CD4-positive, alpha-beta memory T cell (primary cell): Measurements from ENCODE around the gene PECR. TPM values are rescaled to one million over a fixed set of nuclear protein-coding genes. Genes with fewer than 3 reads are reported as not detected.

Experiments
- CTCF ChIA-PET: fragments of 350-600 bp; sonication (Branson Sonifier 250); formaldehyde crosslinking; loops from one replicate; lab custom pipeline; 2021; ENCODE audit warnings: inconsistent platforms; ENCODE audit not compliant: partially characterized antibody; lab: Charles Lee
- POLR2A ChIA-PET: fragments of 350-600 bp; sonication (Branson Sonifier 250); formaldehyde crosslinking; loops from one replicate; lab custom pipeline; 2021; ENCODE audit not compliant: partially characterized antibody; lab: Charles Lee
- DNase-seq, 5 donors: peaks; one replicate each; pipeline versions ENCODE4 v3.0.0 to v3.0.0-alpha.2; 2020 to 2022; ENCODE audit warnings: mixed read lengths in 1 of 5
- H3K27ac ChIP-seq: one replicate; pipeline ENCODE4 v1.7.0; 2013; ENCODE audit warnings: low read depth, low read length
- H3K27me3 ChIP-seq: 2 replicates; pipeline ENCODE4 v1.7.0; 2013; ENCODE audit warnings: mild to moderate bottlenecking, low read length, moderate library complexity; ENCODE audit not compliant: insufficient read depth
- H3K36me3 ChIP-seq: 2 replicates; pipeline ENCODE4 v1.7.0; 2013; ENCODE audit warnings: mild to moderate bottlenecking, low read length, moderate library complexity; ENCODE audit not compliant: insufficient read depth
- H3K4me1 ChIP-seq: 2 replicates; pipeline ENCODE4 v1.7.0; 2013; ENCODE audit warnings: mild to moderate bottlenecking, low read length, moderate library complexity; ENCODE audit not compliant: insufficient read depth
- H3K4me3 ChIP-seq, 2 donors: one replicate each; pipeline ENCODE4 v1.7.0; 2013; ENCODE audit warnings: low read length in 2 of 2, mild to moderate bottlenecking in 1 of 2
- H3K9me3 ChIP-seq, 2 donors: one replicate each; pipeline ENCODE4 v1.7.0; 2013; ENCODE audit warnings: low read length in 2 of 2, control low read depth in 1 of 2; ENCODE audit not compliant: control insufficient read depth in 1 of 2
- H3K27ac Mint-ChIP-seq, 7 donors: one replicate each; pipeline ENCODE4 v1.8.0; 2020 to 2021; ENCODE audit warnings: mixed read lengths in 7 of 7, mild to moderate bottlenecking in 6 of 7, inconsistent platforms in 3 of 7, moderate library complexity in 3 of 7
- H3K27me3 Mint-ChIP-seq, 2 donors: one replicate each; pipeline ENCODE4 v1.8.0; 2020 to 2021; ENCODE audit warnings: mixed read lengths in 2 of 2
- H3K36me3 Mint-ChIP-seq, 2 donors: one replicate each; pipeline ENCODE4 v1.8.0; 2020 to 2021; ENCODE audit warnings: mixed read lengths in 2 of 2, inconsistent platforms in 1 of 2, mild to moderate bottlenecking in 1 of 2
- H3K4me1 Mint-ChIP-seq, 4 donors: one replicate each; pipeline ENCODE4 v1.8.0; 2020 to 2021; ENCODE audit warnings: mixed read lengths in 4 of 4, mild to moderate bottlenecking in 1 of 4
- H3K4me3 Mint-ChIP-seq, 8 donors: one replicate each; pipeline ENCODE4 v1.8.0; 2020 to 2021; ENCODE audit warnings: mixed read lengths in 8 of 8, mild to moderate bottlenecking in 7 of 8, moderate library complexity in 6 of 8, inconsistent platforms in 3 of 8
- H3K9me3 Mint-ChIP-seq, 8 donors: one replicate each; pipeline ENCODE4 v1.8.0; 2020 to 2021; ENCODE audit warnings: mixed read lengths in 8 of 8, mild to moderate bottlenecking in 5 of 8, inconsistent platforms in 3 of 8, moderate library complexity in 1 of 8
- intact Hi-C: fragments of 100-400 bp; cut with micrococcal nuclease; formaldehyde crosslinking; loops from one replicate; pipeline ENCODE4 v1.15.1; 2023
- polyA plus RNA-seq, 2 donors: library from polyadenylated mRNA; unstranded; fragments of 300-500 nt; fragmentation: Illumina TruSeq; gene quantifications; one replicate each; pipeline ENCODE4 v1.2.3, GENCODE V29; 2021
- total RNA-seq, 2 experiments: library from RNA; stranded (reverse); gene quantifications; one replicate each; pipeline ENCODE4 v1.2.3, GENCODE V29; 2021

Gene PECR
- total and polyA plus RNA-seq, 4 experiments from 2014 or later: 16.8 to 36.6 (median 25.6) TPM

DNA sequence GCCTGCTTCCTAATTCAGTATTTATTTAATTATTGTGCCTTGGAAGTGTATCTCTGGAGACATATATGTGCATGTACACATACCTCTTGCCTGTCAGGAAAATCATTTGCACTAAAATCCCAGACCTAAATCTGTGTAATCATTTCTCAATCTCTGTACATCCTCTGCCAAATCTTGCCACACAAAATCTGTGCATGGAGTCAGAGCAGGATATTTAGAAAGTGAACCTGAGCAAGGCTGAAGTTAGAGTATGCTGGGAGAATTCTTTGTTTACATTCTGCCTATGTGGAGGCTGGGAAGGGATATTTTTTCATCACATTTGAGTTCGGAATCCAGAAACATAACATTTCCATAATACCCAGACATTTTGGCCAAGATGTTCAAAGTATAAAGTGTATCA is 36.9 kb upstream of the PECR start:
- no peak for DNase-seq
- H3K27ac ChIP-seq: no peak overlapping the region
- no peaks in the 10 kb centered on the region for H3K9me3 ChIP-seq
- peak overlapping the region in 1 of 8 donors; percentile 41 for H3K4me3 Mint-ChIP-seq
- H3K9me3 Mint-ChIP-seq: peaks cover 0 to 3% (median 0%) of the 10 kb centered on the region in 8 donors
- no peak overlapping the region for H3K4me3 ChIP-seq
- intact Hi-C loops: loop anchor here (10.0 kb wide), 1 partner anchor 84 kb away; no protein-coding TSS in a partner anchor
- ChIA-PET POLR2A (interaction anchor here (2.7 kb wide), 1 partner anchor 37 kb away, joined by 6 read pairs; the partner anchor contains the start of genes PECR and TMEM169), CTCF (interaction anchor here (0.8 to 1.7 kb wide), 2 partner anchors 11 to 16 kb away, joined by 3 to 6 read pairs; no protein-coding TSS in a partner anchor)
- H3K36me3 Mint-ChIP-seq: peaks cover 64 to 91% of the 10 kb centered on the region in 2 donors
- H3K27me3 ChIP-seq: no peaks in the 10 kb centered on the region
- H3K36me3 ChIP-seq: peaks cover 74% of the 10 kb centered on the region
- peaks cover 74% of the 10 kb centered on the region for H3K4me1 ChIP-seq
- H3K4me1 Mint-ChIP-seq: peaks cover 52 to 76% (median 65%) of the 10 kb centered on the region in 4 donors
- peak overlapping the region in 2 of 7 donors; percentile 18 to 35 for H3K27ac Mint-ChIP-seq
- no peaks in the 10 kb centered on the region for H3K27me3 Mint-ChIP-seq

DNA sequence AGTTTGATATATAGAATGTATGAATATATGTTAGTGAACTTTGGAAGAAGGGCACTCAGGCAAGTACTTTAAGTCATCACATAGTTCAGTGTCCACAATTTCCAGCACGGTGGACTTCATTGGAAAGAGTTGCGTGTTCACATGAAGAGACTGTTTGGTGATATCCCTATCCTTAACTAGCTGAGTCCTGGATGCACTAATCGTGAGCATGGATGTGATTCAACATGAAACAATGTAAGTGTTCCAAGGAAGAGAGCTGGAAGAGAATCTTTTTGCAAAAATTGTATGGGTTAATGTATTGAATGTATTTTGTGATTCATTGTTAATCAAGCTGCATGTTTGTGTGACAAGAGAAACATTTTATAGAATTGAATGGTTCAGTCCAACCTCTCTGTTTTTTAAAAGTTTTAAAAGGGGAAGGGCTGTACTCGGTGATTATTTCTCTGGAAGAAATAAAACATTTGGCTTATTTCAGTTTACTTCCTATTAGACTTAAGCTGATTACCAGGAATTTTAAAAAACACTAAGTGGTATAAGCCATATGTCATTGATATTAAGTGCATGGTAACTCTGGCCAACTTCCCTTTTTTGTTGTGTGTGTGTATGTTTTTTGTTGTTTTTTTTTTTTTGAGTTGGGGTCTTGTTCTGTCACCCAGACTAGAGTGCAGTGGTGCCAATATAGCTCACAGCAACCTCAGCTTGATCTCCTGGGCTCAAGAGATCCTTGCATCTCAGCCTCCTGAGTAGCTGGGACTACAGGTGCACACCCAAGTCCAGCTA is 36.1 kb upstream of the PECR start:
- Histone ChIP-seq H3K27me3 (no peaks in the 10 kb centered on the region), H3K4me3 (no peak overlapping the region), H3K27ac (no peak overlapping the region), H3K36me3 (peaks cover 74% of the 10 kb centered on the region), H3K4me1 (peaks cover 80% of the 10 kb centered on the region), H3K9me3 (no peaks in the 10 kb centered on the region)
- Mint-ChIP-seq H3K4me3 (peak overlapping the region in 2 of 8 donors; percentile 23 to 26), H3K27me3 (no peaks in the 10 kb centered on the region), H3K27ac (peak overlapping the region in 2 of 7 donors; percentile 46 to 47), H3K36me3 (peaks cover 70 to 92% of the 10 kb centered on the region in 2 donors), H3K9me3 (peaks cover 0 to 4% (median 0%) of the 10 kb centered on the region in 8 donors), H3K4me1 (peaks cover 57 to 83% (median 71%) of the 10 kb centered on the region in 4 donors)
- ChIA-PET CTCF (interaction anchor here (0.6 to 1.1 kb wide), 2 partner anchors 24 to 85 kb away, joined by 3 read pairs; no protein-coding TSS in a partner anchor), POLR2A (interaction anchor here (0.6 kb wide), 1 partner anchor 13 kb away, joined by 3 read pairs; no protein-coding TSS in a partner anchor)
- no peak for DNase-seq
- intact Hi-C loops: loop anchor here (10.0 kb wide), 1 partner anchor 83 kb away; no protein-coding TSS in a partner anchor

DNA sequence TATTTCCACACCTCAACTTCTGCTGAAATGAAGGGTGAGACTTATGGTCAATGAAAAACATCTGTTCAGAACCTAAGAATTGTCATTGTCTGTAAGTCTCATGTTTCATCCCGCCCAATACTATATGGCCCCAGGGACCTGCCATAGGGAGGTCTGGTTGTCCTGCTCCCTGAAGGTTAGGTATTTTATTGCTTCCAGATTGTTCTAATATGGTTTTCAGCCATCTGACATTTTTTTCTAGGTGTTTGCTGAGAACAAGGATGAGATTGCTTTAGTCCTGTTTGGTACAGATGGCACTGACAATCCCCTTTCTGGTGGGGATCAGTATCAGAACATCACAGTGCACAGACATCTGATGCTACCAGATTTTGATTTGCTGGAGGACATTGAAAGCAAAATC is 34.8 kb upstream of the PECR start:
- ChIA-PET POLR2A (no interaction called here), CTCF (no interaction called here)
- Mint-ChIP-seq H3K36me3 (peaks cover 64 to 92% of the 10 kb centered on the region in 2 donors), H3K4me1 (peaks cover 64 to 90% (median 77%) of the 10 kb centered on the region in 4 donors), H3K27ac (peak overlapping the region in 5 of 7 donors; percentile 22 to 100 (median 35)), H3K27me3 (no peaks in the 10 kb centered on the region), H3K9me3 (peaks cover 0 to 4% (median 0%) of the 10 kb centered on the region in 8 donors), H3K4me3 (peak overlapping the region in 6 of 8 donors; percentile 3 to 93 (median 45))
- DNase-seq: no peak
- H3K9me3 ChIP-seq: no peaks in the 10 kb centered on the region
- intact Hi-C loops: loop anchor here (10.0 kb wide), 1 partner anchor 82 kb away; no protein-coding TSS in a partner anchor
- H3K27ac ChIP-seq: no peak overlapping the region
- no peaks in the 10 kb centered on the region for H3K27me3 ChIP-seq
- H3K36me3 ChIP-seq: peaks cover 74% of the 10 kb centered on the region
- no peak overlapping the region for H3K4me3 ChIP-seq
- peaks cover 90% of the 10 kb centered on the region for H3K4me1 ChIP-seq

DNA sequence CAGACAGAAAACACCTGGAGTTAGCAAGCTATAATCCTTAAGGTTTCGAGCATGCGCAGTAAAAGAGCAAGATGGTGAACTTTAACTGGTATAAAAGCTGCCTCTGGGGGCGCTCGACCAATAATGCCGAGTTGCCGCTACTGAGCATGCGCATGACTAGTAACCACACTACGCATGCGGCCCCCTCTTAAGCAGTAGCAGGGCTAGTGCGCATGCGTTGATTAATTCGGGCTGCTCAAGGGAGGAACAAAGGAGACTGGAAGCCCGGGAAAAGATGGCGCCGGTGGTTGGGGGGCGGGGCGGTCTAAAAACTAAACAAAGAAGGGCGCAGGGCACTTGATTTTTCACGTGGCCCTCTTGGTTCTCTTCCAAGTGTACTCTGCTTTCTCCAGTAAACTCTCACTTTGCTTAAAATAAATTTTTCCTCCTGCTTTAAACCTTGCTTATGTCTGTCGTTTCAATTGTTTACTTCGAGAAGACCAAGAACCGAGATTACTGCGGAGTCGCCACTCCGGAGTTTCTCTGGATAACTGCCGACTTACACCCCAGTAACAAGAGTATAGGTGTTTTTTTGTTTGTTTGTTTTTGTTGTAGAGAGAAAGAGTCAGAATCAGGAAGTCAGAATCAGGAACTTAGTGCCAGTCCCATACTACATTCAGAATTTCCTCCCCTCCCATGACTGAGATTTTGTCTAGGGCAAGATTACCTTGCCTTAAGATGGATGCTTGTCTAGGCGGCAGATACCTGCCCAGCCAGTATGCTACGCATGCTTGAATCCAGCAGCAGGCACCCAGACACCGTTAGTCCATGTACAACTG is 33.3 kb upstream of the PECR start:
- H3K4me1 Mint-ChIP-seq: peaks cover 68 to 95% (median 81%) of the 10 kb centered on the region in 4 donors
- H3K27ac Mint-ChIP-seq: peak overlapping the region; percentile 96 to 100 (median 98)
- no peaks in the 10 kb centered on the region for H3K27me3 Mint-ChIP-seq
- Histone ChIP-seq H3K4me1 (peaks cover 96% of the 10 kb centered on the region), H3K4me3 (peak overlapping the region; percentile 38 to 60), H3K9me3 (no peaks in the 10 kb centered on the region), H3K27me3 (no peaks in the 10 kb centered on the region), H3K27ac (peak overlapping the region; percentile 70), H3K36me3 (peaks cover 71% of the 10 kb centered on the region)
- CTCF ChIA-PET: interaction anchor here (0.6 to 3.1 kb wide), 25 partner anchors 9 to 99 kb away, joined by 3 to 20 read pairs (median 4); partner anchors contain the start of genes PECR and TMEM169
- H3K9me3 Mint-ChIP-seq: peaks cover 0 to 4% (median 0%) of the 10 kb centered on the region in 8 donors
- DNase-seq: peak; percentile 96 to 98 (median 96)
- intact Hi-C loops: loop anchor here (1.0 to 10.0 kb wide), 5 partner anchors 33 to 382 kb away; partner anchors contain the start of genes RPL37A and SMARCAL1
- H3K36me3 Mint-ChIP-seq: peaks cover 62 to 92% of the 10 kb centered on the region in 2 donors
- POLR2A ChIA-PET: interaction anchor here (0.7 to 4.2 kb wide), 6 partner anchors 17 to 297 kb away, joined by 3 to 39 read pairs (median 4); partner anchors contain the start of genes PECR, SMARCAL1 and TMEM169
- H3K4me3 Mint-ChIP-seq: peak overlapping the region; percentile 89 to 98 (median 94)

DNA sequence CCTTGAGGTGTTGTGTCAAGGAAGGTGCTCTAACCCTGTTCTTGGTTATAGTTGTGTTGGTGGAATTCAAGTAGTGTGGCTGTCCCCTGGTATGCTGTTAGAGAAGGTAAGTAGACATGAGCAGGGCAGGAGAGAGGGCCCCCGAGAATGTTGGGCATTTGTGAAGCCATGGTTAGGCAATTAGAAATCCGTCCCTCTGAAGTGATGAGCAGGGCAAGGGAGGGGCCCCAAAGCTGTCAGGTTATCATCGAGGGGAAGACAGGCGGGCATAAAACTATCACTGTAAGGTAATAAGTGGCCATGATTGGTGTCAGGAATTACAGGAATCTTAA is 32.7 kb upstream of the PECR start:
- Mint-ChIP-seq H3K4me1 (peaks cover 65 to 95% (median 79%) of the 10 kb centered on the region in 4 donors), H3K4me3 (peak overlapping the region in 7 of 8 donors; percentile 91 to 98 (median 94)), H3K36me3 (peaks cover 58 to 91% of the 10 kb centered on the region in 2 donors), H3K27me3 (no peaks in the 10 kb centered on the region), H3K27ac (peak overlapping the region; percentile 96 to 100 (median 98)), H3K9me3 (peaks cover 0 to 4% (median 0%) of the 10 kb centered on the region in 8 donors)
- ChIA-PET POLR2A (interaction anchor here (0.7 to 4.2 kb wide), 6 partner anchors 17 to 298 kb away, joined by 3 to 39 read pairs (median 4); partner anchors contain the start of genes PECR, SMARCAL1 and TMEM169), CTCF (interaction anchor here (0.6 to 3.1 kb wide), 25 partner anchors 9 to 99 kb away, joined by 3 to 20 read pairs (median 4); partner anchors contain the start of genes PECR and TMEM169)
- no peak overlapping the region for H3K4me3 ChIP-seq
- no peaks in the 10 kb centered on the region for H3K9me3 ChIP-seq
- H3K36me3 ChIP-seq: peaks cover 65% of the 10 kb centered on the region
- peak in 1 of 5 donors; percentile 41 for DNase-seq
- intact Hi-C loops: loop anchor here (1.0 to 10.0 kb wide), 5 partner anchors 32 to 383 kb away; partner anchors contain the start of genes RPL37A and SMARCAL1
- peaks cover 93% of the 10 kb centered on the region for H3K4me1 ChIP-seq
- no peaks in the 10 kb centered on the region for H3K27me3 ChIP-seq
- H3K27ac ChIP-seq: peak overlapping the region; percentile 27

DNA sequence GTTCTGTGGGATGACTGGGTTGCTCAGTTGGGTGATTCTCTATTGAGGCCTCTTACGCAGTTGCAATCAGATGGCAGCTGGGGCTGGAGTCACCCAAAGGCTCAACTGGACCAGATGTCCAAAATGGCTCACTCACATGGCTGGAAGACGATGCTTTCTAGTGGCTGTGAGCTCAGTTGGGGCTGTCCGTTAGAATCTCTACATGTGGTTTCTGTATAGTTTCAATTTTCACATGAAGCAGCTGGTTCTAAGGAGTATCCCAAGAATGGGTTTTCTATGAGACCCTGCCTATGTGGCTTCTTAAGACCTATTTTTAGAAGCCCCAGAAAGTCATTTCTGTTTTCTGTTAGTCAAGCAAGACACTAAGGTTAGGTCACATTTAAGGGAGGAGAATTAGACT is 32.0 kb upstream of the PECR start:
- H3K4me3 Mint-ChIP-seq: peak overlapping the region in 1 of 8 donors; percentile 28

More for the DNA sequence above, 32.0 kb upstream of the PECR start:
- peaks cover 58% of the 10 kb centered on the region for H3K36me3 ChIP-seq
- CTCF ChIA-PET: interaction anchor here (1.1 to 3.1 kb wide), 18 partner anchors 10 to 93 kb away, joined by 3 to 20 read pairs (median 6); partner anchors contain the start of genes PECR and TMEM169
- POLR2A ChIA-PET: interaction anchor here (0.8 to 4.2 kb wide), 5 partner anchors 18 to 80 kb away, joined by 3 to 39 read pairs (median 4); partner anchors contain the start of genes PECR and TMEM169
- peaks cover 87% of the 10 kb centered on the region for H3K4me1 ChIP-seq
- H3K9me3 Mint-ChIP-seq: peaks cover 0 to 9% (median 0%) of the 10 kb centered on the region in 8 donors
- no peaks in the 10 kb centered on the region for H3K27me3 ChIP-seq
- H3K4me3 ChIP-seq: no peak overlapping the region
- intact Hi-C loops: loop anchor here (5.0 to 10.0 kb wide), 2 partner anchors 79 to 384 kb away; partner anchors contain the start of gene RPL37A
- peaks cover 2% of the 10 kb centered on the region in 2 donors for H3K27me3 Mint-ChIP-seq
- no peak for DNase-seq
- H3K9me3 ChIP-seq: no peaks in the 10 kb centered on the region
- H3K27ac ChIP-seq: peak overlapping the region; percentile 6
- peaks cover 54 to 87% of the 10 kb centered on the region in 2 donors for H3K36me3 Mint-ChIP-seq
- H3K27ac Mint-ChIP-seq: peak overlapping the region in 6 of 7 donors; percentile 42 to 100 (median 93)
- peaks cover 64 to 95% (median 81%) of the 10 kb centered on the region in 4 donors for H3K4me1 Mint-ChIP-seq
